Suprapubic skin (tissue), 4 donors: Measurements from ENCODE around the gene TCEAL9. TPM values are rescaled to one million over a fixed set of nuclear protein-coding genes. Genes with fewer than 3 reads are reported as not detected.
"Not testable (repeated sequence)": the region's sequence is repeated elsewhere in the genome, so short reads cannot be mapped to it uniquely, and the experiment has no call there.

Source experiments
- DNase-seq, 2 donors: peaks; one replicate each; pipeline ENCODE4 v3.0.0-alpha.2; 2019; ENCODE audit warnings: low spot score in 2 of 2
- H3K27ac ChIP-seq: fragments of 200-600 bp; sonication (generic); one replicate; pipeline ENCODE4 v1.5.1; 2019
- H3K27me3 ChIP-seq: fragments of 200-600 bp; sonication (generic); one replicate; pipeline ENCODE4 v1.5.1; 2019
- H3K36me3 ChIP-seq: fragments of 200-600 bp; sonication (generic); one replicate; pipeline ENCODE4 v1.5.1; 2019
- H3K4me1 ChIP-seq: fragments of 200-600 bp; sonication (generic); one replicate; pipeline ENCODE4 v1.5.1; 2019
- H3K4me3 ChIP-seq: fragments of 200-600 bp; sonication (generic); one replicate; pipeline ENCODE4 v1.5.1; 2019; ENCODE audit warnings: mild to moderate bottlenecking
- H3K9me3 ChIP-seq: fragments of 200-600 bp; sonication (generic); one replicate; pipeline ENCODE4 v1.5.1; 2019
- CTCF ChIP-seq, 2 donors: fragments of 200-600 bp in 1 of 2; fragments of 450-650 bp in 1 of 2; sonication (generic) in 1 of 2; IDR thresholded peaks; one replicate each; pipeline ENCODE4 v1.5.1; 2016 to 2019; ENCODE audit warnings: antibody characterized with exemption in 2 of 2, mild to moderate bottlenecking in 1 of 2, moderate library complexity in 1 of 2
- EP300 ChIP-seq: sonication (generic); formaldehyde crosslinking; IDR thresholded peaks from one replicate; pipeline ENCODE4 v1.6.1; 2017; ENCODE audit warnings: antibody characterized with exemption
- POLR2A ChIP-seq, 2 donors: fragments of 450-650 bp; IDR thresholded peaks; one replicate each; pipeline ENCODE4 v1.6.1; 2017; ENCODE audit warnings: antibody characterized with exemption in 2 of 2, mild to moderate bottlenecking in 2 of 2, moderate library complexity in 2 of 2
- POLR2AphosphoS5 ChIP-seq, 3 donors: sonication (generic); formaldehyde crosslinking; IDR thresholded peaks; one replicate each; pipeline ENCODE4 v1.6.1; 2017; ENCODE audit warnings: antibody characterized with exemption in 3 of 3
- WGBS: methylation state at CpG from one replicate; pipeline ENCODE4 v1.1.5; 2018; 5-methylcytosine and 5-hydroxymethylcytosine counted together
- total RNA-seq, 4 donors: library from RNA; depleted of rRNA; stranded (reverse); fragments of >200 nt; gene quantifications; one replicate each; pipeline ENCODE4 v1.1.0, GENCODE V29; 2016

Gene TCEAL9
- total RNA-seq, 4 donors from 2014 or later: 17.4 to 28.0 (median 25.0) TPM

- Histone ChIP-seq H3K4me3 (no peak overlapping the region), H3K36me3 (no peaks in the 10 kb centered on the region), H3K27me3 (no peaks in the 10 kb centered on the region), H3K27ac (no peak overlapping the region), H3K4me1 (no peaks in the 10 kb centered on the region), H3K9me3 (no peaks in the 10 kb centered on the region)
- WGBS: 83% methylated on average over 2 of the region's 2 CpGs
- no peak for TF ChIP-seq POLR2AphosphoS5 (IDR thresholded peaks at IDR 0.05)
- no peak for TF ChIP-seq EP300
- TF ChIP-seq CTCF (IDR thresholded peaks at IDR 0.05): no peak
- no peak for TF ChIP-seq POLR2A (IDR thresholded peaks at IDR 0.05)
- DNase-seq: no peak
Measured at GRCh38 chrX:103384672-103385071, 28.4 kb downstream of the TCEAL9 start.

- H3K36me3 ChIP-seq, H3K27me3 ChIP-seq, H3K27ac ChIP-seq, H3K4me1 ChIP-seq, DNase-seq, H3K4me3 ChIP-seq, H3K9me3 ChIP-seq: not testable (repeated sequence)
- 78% methylated on average over 5 of the region's 5 CpGs for WGBS
Measured at GRCh38 chrX:103385283-103385830, 29.1 kb downstream of the TCEAL9 start.

- WGBS: 70% methylated on average over 2 of the region's 2 CpGs
- no peaks in the 10 kb centered on the region for H3K27me3 ChIP-seq
- H3K27ac ChIP-seq: no peak overlapping the region
- H3K4me1 ChIP-seq: no peaks in the 10 kb centered on the region
- H3K36me3 ChIP-seq: no peaks in the 10 kb centered on the region
- no peak for DNase-seq
- no peaks in the 10 kb centered on the region for H3K9me3 ChIP-seq
- no peak for TF ChIP-seq EP300
- TF ChIP-seq CTCF (IDR thresholded peaks at IDR 0.05): no peak
- H3K4me3 ChIP-seq: no peak overlapping the region
Measured at GRCh38 chrX:103386332-103386731, 30.0 kb downstream of the TCEAL9 start.

- WGBS: 61% methylated on average over 3 of the region's 3 CpGs
- DNase-seq: no peak
- TF ChIP-seq CTCF (IDR thresholded peaks at IDR 0.05): no peak
- no peak for TF ChIP-seq POLR2AphosphoS5 (IDR thresholded peaks at IDR 0.05)
- no peak for TF ChIP-seq POLR2A (IDR thresholded peaks at IDR 0.05)
- TF ChIP-seq EP300: no peak
- no peaks in the 10 kb centered on the region for H3K27me3 ChIP-seq
- no peaks in the 10 kb centered on the region for H3K36me3 ChIP-seq
- H3K27ac ChIP-seq: no peak overlapping the region
- H3K9me3 ChIP-seq: no peaks in the 10 kb centered on the region
- H3K4me3 ChIP-seq: no peak overlapping the region
- H3K4me1 ChIP-seq: no peaks in the 10 kb centered on the region
Measured at GRCh38 chrX:103393487-103393886, 37.2 kb downstream of the TCEAL9 start.

GRCh38 chrX:103396186-103396585 is 39.9 kb downstream of the TCEAL9 start:
- TF ChIP-seq CTCF (IDR thresholded peaks at IDR 0.05) (no peak), POLR2A (IDR thresholded peaks at IDR 0.05) (no peak), POLR2AphosphoS5 (IDR thresholded peaks at IDR 0.05) (no peak), EP300 (no peak)
- H3K9me3 ChIP-seq: no peaks in the 10 kb centered on the region

GRCh38 chrX:103396660-103397059 is 40.4 kb downstream of the TCEAL9 start:
- H3K4me1 ChIP-seq: no peaks in the 10 kb centered on the region
- no peak overlapping the region for H3K4me3 ChIP-seq
- no peaks in the 10 kb centered on the region for H3K9me3 ChIP-seq

More at GRCh38 chrX:103396186-103396585, 39.9 kb downstream of the TCEAL9 start:
- WGBS: 79% methylated on average over 5 of the region's 5 CpGs
- Histone ChIP-seq H3K27me3 (no peaks in the 10 kb centered on the region), H3K27ac (no peak overlapping the region), H3K36me3 (no peaks in the 10 kb centered on the region), H3K4me1 (no peaks in the 10 kb centered on the region), H3K4me3 (no peak overlapping the region)
- DNase-seq: no peak

More at GRCh38 chrX:103396660-103397059, 40.4 kb downstream of the TCEAL9 start:
- H3K27ac ChIP-seq: no peak overlapping the region
- WGBS: 69% methylated on average over 2 of the region's 2 CpGs
- no peaks in the 10 kb centered on the region for H3K36me3 ChIP-seq
- TF ChIP-seq EP300: no peak
- no peak for TF ChIP-seq POLR2AphosphoS5 (IDR thresholded peaks at IDR 0.05)
- no peak for DNase-seq
- H3K27me3 ChIP-seq: no peaks in the 10 kb centered on the region
